Activated CD4-positive, alpha-beta T cell treated with anti-CD3 and anti-CD28 coated beads for 48 hours (primary cell): ENCODE data around the gene TLR6.
"Not testable (repeated sequence)": the region's sequence is repeated elsewhere in the genome, so short reads cannot be mapped to it uniquely, and the experiment has no call there.

Experiments
- DNase-seq: peaks from one replicate; pipeline ENCODE4 v3.0.0-alpha.2; 2020

TLR6 gene

GRCh38 chr4:38785041-38785790 lies 71.4 kb downstream of the TLR6 start:
- DNase-seq: no peak

GRCh38 chr4:38784141-38784540 lies 72.5 kb downstream of the TLR6 start:
- no peak for DNase-seq

- DNase-seq: no peak
Measured at GRCh38 chr4:38783109-38783460, 73.5 kb downstream of the TLR6 start.

GRCh38 chr4:38782452-38783108 lies 74.0 kb downstream of the TLR6 start, which contains the start of gene TLR10:
Gene TLR10 (minus strand): TSS chr4:38782990. CDS start chr4:38775590, 7,400 bp downstream.
- DNase-seq: peak; percentile 39

- no peak for DNase-seq
Measured at GRCh38 chr4:38781854-38782261, 74.8 kb downstream of the TLR6 start.

- no peak for DNase-seq
Measured at GRCh38 chr4:38780833-38781484, 75.7 kb downstream of the TLR6 start.

GRCh38 chr4:38779790-38780189 lies 76.8 kb downstream of the TLR6 start:
- DNase-seq: no peak

GRCh38 chr4:38777925-38778324 lies 78.7 kb downstream of the TLR6 start:
- not testable (repeated sequence) for DNase-seq

- no peak for DNase-seq
Measured at GRCh38 chr4:38775326-38775725, 81.3 kb downstream of the TLR6 start.

GRCh38 chr4:38774181-38774955 lies 82.2 kb downstream of the TLR6 start:
- DNase-seq: no peak
